ENCODE measurements around the gene STEEP1.

Gene STEEP1

DNA sequence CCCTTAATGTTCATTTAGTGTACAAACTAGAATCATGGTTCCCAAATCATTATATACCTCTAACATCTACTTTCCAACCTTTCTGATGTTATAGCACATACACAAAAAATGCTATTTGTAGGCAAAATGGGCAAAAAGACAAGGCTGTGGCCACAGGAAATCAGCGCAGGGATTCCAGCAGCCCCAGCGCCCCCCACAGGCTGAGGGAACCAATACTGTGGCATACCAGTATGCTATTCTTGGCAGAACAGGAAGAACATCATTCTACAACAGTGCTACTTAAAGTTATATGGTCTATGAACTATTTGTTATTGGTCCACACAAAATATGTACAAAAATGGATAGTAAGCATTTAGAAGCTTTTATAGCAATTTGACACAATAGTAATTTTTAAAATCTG, 25.3 kb downstream of the STEEP1 start:
- Histone ChIP-seq H3K4me1 (no peaks in the 10 kb centered on the region), H2AFZ (no peak overlapping the region), H3K9me3 (ENCODE audit: control insufficient read depth, low read length) (no peaks in the 10 kb centered on the region), H3K79me2 (no peaks in the 10 kb centered on the region), H3K4me2 (ENCODE audit: low read length) (no peak overlapping the region), H3K36me3 (ENCODE audit: control insufficient read depth, insufficient read depth, low read length) (no peaks in the 10 kb centered on the region), H3K27me3 (ENCODE audit: control insufficient read depth, insufficient read depth, low read length) (no peaks in the 10 kb centered on the region), H3K4me3 (ENCODE audit: low read depth, low read length) (no peak overlapping the region), H3K27ac (no peak overlapping the region), H3K9ac (no peak overlapping the region)
- TF ChIP-seq, protein P1, sequence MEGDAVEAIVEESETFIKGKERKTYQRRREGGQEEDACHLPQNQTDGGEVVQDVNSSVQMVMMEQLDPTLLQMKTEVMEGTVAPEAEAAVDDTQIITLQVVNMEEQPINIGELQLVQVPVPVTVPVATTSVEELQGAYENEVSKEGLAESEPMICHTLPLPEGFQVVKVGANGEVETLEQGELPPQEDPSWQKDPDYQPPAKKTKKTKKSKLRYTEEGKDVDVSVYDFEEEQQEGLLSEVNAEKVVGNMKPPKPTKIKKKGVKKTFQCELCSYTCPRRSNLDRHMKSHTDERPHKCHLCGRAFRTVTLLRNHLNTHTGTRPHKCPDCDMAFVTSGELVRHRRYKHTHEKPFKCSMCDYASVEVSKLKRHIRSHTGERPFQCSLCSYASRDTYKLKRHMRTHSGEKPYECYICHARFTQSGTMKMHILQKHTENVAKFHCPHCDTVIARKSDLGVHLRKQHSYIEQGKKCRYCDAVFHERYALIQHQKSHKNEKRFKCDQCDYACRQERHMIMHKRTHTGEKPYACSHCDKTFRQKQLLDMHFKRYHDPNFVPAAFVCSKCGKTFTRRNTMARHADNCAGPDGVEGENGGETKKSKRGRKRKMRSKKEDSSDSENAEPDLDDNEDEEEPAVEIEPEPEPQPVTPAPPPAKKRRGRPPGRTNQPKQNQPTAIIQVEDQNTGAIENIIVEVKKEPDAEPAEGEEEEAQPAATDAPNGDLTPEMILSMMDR (IDR thresholded peaks at IDR 0.05): no peak

DNA sequence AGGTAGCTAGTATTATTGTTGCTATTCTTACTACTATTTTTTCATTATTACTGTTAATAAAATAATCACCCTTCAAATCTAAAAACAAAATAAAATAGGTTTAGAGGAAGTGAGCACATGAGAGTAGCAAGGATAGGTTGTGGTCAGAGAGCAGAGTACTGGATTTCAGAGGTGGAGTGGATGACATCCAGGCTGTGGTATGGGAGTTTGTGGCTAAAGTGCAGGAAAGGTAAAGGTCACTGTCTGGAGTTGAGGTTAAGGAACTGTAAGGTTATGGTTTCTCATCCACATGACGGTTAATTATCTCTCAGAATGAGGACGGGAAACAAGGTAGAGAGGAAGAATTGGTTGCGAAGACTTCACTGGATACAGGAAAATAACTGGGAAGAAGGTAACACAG, 27.7 kb downstream of the STEEP1 start:
- TF ChIP-seq, protein P1 (IDR thresholded peaks at IDR 0.05): no peak
- H3K4me3 ChIP-seq (ENCODE audit: low read depth, low read length): no peak overlapping the region
- no peaks in the 10 kb centered on the region for H3K36me3 ChIP-seq (ENCODE audit: control insufficient read depth, insufficient read depth, low read length)
- H3K4me2 ChIP-seq (ENCODE audit: low read length): no peak overlapping the region
- H2AFZ ChIP-seq: no peak overlapping the region
- H3K9me3 ChIP-seq (ENCODE audit: control insufficient read depth, low read length): no peaks in the 10 kb centered on the region
- no peaks in the 10 kb centered on the region for H3K79me2 ChIP-seq
- no peak overlapping the region for H3K9ac ChIP-seq
- H3K27ac ChIP-seq: no peak overlapping the region
- H3K27me3 ChIP-seq (ENCODE audit: control insufficient read depth, insufficient read depth, low read length): no peaks in the 10 kb centered on the region
- H3K4me1 ChIP-seq: no peaks in the 10 kb centered on the region

DNA sequence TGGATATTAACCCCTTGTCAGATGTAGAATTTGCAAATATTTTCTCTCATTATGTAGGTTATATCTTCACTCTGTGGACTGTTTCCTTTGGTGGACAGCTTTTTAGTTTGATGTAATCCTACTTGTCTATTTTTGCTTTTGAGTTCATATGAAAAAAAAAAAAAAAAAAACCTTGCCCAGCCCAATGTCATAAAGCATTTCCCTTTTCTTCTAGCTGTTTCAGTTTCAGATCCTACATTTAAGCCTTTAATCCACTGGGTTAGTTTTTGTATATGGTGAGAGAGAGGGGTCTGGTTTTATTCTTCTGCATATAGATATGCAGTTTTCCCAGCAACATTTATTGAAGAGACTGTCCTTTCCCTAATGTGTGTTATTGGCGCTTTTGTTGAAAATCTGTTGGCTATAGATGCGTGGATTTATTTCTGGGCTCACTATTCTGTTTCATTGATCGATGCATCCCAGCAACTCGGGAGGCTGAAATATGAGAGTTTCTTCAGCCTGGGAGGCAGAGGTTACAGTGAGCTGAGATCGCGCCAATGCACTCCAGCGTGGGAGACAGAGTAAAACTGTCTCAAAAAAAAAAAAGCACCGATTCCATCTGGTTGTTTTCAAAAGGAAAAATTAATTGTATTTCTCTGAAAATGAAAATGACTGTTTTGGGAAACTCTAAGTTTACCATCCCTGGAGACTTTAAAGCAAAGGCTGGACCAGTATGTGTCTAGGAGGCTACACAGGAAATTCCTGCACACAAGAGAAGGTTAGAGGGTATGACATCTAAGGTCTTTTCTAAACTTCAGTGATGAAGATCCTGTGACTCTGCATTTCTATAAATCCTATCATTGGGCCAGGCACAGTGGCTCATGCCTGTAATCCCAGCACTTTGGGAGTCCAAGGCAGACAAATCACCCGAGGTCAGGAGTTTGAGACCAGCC, 35.6 kb downstream of the STEEP1 start:
- H2AFZ ChIP-seq: no peak overlapping the region
- H3K9me3 ChIP-seq (ENCODE audit: control insufficient read depth, low read length): no peaks in the 10 kb centered on the region
- H3K4me1 ChIP-seq: no peaks in the 10 kb centered on the region
- no peak overlapping the region for H3K4me2 ChIP-seq (ENCODE audit: low read length)
- no peaks in the 10 kb centered on the region for H3K27me3 ChIP-seq (ENCODE audit: control insufficient read depth, insufficient read depth, low read length)
- TF ChIP-seq, protein P1 (IDR thresholded peaks at IDR 0.05): no peak
- no peak overlapping the region for H3K27ac ChIP-seq
- H3K9ac ChIP-seq: no peak overlapping the region
- no peaks in the 10 kb centered on the region for H3K79me2 ChIP-seq
- H3K36me3 ChIP-seq (ENCODE audit: control insufficient read depth, insufficient read depth, low read length): no peaks in the 10 kb centered on the region
- H3K4me3 ChIP-seq (ENCODE audit: low read depth, low read length): no peak overlapping the region

DNA sequence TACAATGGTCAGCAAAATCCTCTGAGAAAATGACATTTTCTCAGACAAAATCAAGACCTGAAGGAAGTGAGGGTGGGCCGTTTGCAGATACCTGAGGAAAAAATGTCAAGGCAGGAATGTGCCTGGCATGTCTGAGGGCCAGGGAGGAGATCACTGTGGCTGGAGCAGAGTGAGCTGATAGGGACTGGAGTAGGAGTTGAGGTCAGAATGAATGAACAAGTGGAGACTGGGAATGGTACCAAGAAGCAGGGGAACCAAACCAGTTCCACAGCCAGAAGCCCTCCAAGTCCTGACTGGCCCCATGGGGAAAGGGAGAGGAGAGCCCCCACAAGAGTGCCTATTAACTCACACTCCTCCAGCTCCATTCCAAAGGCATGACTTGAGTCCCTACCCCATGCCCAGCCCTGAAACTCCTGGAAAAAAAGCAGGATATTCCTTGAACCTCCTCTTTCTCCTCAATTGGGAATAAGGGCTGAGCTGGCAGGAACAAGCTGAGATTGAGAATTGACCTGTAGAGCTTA, 41.5 kb downstream of the STEEP1 start:
- Histone ChIP-seq H3K27me3 (ENCODE audit: control insufficient read depth, insufficient read depth, low read length) (no peaks in the 10 kb centered on the region), H3K9me3 (ENCODE audit: control insufficient read depth, low read length) (no peaks in the 10 kb centered on the region), H2AFZ (no peak overlapping the region), H3K27ac (no peak overlapping the region), H3K9ac (no peak overlapping the region), H3K4me2 (ENCODE audit: low read length) (no peak overlapping the region), H3K4me3 (ENCODE audit: low read depth, low read length) (no peak overlapping the region), H3K4me1 (no peaks in the 10 kb centered on the region), H3K36me3 (ENCODE audit: control insufficient read depth, insufficient read depth, low read length) (no peaks in the 10 kb centered on the region), H3K79me2 (no peaks in the 10 kb centered on the region)
- TF ChIP-seq, protein P1 (IDR thresholded peaks at IDR 0.05): no peak
